ENCODE data around the gene PRKG1.

The PRKG1 gene

GRCh38 chr10:52337225-52337624 lies 1262.9 kb downstream of the PRKG1 start:
- H3K4me3 ChIP-seq (ENCODE audit: low read depth, low read length): no peak overlapping the region
- no peak for TF ChIP-seq CTCF (IDR thresholded peaks at IDR 0.05; ENCODE audit: borderline replicate concordance, insufficient read depth, low read depth, low read length)

- no peak for TF ChIP-seq CTCF (IDR thresholded peaks at IDR 0.05; ENCODE audit: borderline replicate concordance, insufficient read depth, low read depth, low read length)
- H3K4me3 ChIP-seq (ENCODE audit: low read depth, low read length): no peak overlapping the region
These were observed 1269.2 kb downstream of the PRKG1 start for GRCh38 chr10:52343439-52343838.

- H3K4me3 ChIP-seq (ENCODE audit: low read depth, low read length): no peak overlapping the region
- no peak for TF ChIP-seq CTCF (IDR thresholded peaks at IDR 0.05; ENCODE audit: borderline replicate concordance, insufficient read depth, low read depth, low read length)
These were observed 1272.4 kb downstream of the PRKG1 start for GRCh38 chr10:52346394-52347326.

- no peak overlapping the region for H3K4me3 ChIP-seq (ENCODE audit: low read depth, low read length)
- no peak for TF ChIP-seq CTCF (IDR thresholded peaks at IDR 0.05; ENCODE audit: borderline replicate concordance, insufficient read depth, low read depth, low read length)
These were observed 1273.0 kb downstream of the PRKG1 start for GRCh38 chr10:52347327-52347667.
